Stimulated activated CD4-positive, alpha-beta T cell treated with anti-CD3 and anti-CD28 coated beads, Interleukin-12 subunit alpha, Interleukin-12 subunit beta, amount 100 ng/mL, for 48 hours (primary cell): ENCODE measurements around the gene JPT1.
"Not testable (repeated sequence)": the region's sequence is repeated elsewhere in the genome, so short reads cannot be mapped to it uniquely, and the experiment has no call there.

Source experiments
- DNase-seq, 3 donors: peaks; one replicate each; pipeline ENCODE4 v3.0.0-alpha.2; 2020; ENCODE audit warnings: low read depth in 2 of 3, low spot score in 1 of 3

The JPT1 gene

DNA sequence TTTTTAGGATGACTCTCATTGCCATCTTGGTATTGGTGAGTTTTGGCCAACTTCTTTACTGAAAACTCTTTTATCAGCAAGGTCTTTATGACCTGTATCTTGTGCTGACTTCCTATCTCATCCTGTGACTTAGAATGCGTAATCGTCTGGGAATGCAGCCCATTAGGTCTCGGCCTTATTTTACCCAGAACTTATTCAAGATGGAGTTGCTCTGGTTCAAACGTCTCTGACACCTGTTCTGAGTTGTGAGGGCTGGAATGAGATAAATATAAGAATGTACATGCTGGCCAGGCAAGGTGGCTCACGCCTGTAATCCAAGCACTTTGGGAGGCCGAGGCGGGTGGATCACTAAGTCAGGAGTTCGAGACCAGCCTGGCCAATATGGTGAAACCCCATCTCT is 4.2 kb upstream of the JPT1 start:
- not testable (repeated sequence) for DNase-seq

DNA sequence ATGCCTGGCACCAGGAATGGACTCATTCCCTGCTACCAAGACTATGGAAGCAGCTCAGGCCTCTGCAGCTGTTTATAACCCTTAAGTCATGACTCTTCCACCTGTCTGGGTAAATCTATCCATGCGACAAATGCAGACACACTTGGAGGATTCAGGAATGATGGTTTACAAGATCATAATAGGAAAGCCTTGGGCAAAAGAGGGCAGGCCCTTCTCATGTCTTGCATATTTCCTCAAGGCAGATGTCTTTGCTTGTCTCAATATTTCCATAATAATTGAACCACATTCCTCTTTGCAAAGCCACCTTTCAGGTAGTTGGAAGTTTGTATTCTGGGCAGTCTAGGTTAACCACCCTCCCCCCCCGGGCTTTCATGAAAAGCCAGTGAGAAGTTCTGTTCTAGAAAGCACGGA is 884 bp upstream of the JPT1 start:
- no peak for DNase-seq

DNA sequence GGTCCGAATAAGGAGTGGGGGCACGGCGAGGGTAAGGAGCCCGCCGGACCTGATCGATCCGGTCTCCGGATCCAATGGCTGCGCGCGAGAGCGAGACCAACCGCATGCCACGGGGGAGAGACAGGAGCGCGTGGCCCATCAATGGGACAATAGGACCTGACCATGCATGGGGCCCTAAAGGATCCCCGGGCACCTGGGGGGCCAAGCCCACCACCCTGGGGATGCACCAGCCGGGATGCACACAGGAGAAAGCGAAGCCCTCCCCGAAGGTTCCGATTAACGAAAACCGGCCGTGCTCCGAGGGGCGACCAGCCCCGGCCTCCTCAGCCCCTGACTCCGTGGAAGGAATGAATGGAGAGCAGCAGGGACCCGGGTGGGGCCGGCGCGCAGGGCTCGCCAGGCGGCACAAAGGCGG is 525 bp downstream of the JPT1 start:
- DNase-seq: peak in 1 of 3 donors; percentile 17

DNA sequence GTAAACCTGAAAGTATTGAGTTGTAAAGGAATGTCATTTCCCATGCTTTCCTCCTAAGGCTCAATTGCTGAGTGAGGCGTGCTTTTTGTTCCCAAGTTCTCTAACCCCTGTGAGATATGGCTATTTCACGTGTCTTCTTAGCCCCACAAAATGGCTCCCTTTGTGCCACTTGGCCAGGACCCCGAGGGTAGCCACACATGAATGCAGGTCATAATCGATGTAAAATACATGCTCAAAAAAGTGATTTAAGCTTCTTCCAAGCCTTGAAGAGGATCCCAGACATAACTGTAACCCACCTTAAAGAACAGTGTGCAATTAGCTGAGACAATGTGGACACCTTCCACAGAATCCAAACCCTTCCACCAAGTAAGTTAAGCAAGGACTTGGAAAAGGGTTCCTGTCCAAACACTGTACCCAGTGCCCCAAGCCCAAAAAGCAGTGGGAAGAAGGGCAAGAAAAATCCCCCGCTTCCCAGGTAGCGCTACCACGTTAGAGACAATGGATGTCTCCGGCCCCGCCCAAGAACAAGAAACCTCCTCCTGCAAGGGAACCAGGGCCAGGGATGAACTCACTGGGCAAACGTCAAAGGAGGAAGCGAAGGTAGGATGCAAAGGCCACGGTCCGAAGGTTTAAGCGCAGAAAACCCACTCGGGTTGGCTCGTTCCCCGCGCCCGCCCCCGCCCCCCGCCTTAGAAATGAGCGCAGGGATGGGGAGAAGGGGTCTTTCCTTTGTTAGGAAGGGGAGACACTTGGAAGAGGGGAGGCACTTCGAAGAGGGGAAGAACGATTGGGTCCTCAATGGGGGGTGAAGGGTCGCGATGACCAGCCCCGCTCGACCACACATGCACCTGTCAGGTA is 1.2 kb downstream of the JPT1 start:
- DNase-seq: peak in 1 of 3 donors; percentile 17

DNA sequence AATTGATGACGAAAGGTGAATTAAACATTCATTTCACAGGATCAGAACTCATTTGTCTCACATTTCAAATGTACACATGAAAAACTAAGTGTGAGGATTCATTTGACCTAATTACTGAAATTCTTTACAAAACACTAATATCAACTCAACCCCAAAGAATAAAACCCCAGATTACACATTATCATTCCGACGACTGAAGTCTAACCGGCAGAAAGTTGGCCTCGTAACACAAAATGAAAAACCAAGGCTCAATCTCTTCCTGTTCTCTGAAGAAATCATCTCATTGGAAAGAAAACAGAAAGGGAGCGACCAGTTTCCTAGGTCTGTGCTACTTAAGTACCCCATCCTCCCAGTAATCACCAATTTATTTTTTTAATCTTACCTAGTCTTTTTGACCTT is 1.8 kb downstream of the JPT1 start:
- no peak for DNase-seq

DNA sequence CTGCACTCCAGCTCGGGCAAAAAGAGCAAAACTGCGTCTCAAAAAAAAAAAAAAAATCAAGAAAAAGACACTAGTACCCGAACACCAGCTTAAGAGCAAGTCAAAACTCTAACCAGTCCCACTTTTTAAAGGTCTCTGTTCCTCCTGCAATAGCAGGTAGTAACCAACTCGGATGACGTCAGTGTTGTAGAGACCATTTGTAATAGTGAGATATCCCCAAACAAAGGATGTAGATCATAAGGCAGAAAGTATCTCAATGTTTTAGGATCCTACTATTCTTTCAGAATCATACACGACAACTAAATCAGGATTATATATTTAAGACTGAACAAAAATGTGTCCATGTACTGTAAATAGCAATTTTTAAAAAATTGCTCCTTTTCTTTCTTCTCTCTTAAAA is 2.4 kb downstream of the JPT1 start:
- no peak for DNase-seq

DNA sequence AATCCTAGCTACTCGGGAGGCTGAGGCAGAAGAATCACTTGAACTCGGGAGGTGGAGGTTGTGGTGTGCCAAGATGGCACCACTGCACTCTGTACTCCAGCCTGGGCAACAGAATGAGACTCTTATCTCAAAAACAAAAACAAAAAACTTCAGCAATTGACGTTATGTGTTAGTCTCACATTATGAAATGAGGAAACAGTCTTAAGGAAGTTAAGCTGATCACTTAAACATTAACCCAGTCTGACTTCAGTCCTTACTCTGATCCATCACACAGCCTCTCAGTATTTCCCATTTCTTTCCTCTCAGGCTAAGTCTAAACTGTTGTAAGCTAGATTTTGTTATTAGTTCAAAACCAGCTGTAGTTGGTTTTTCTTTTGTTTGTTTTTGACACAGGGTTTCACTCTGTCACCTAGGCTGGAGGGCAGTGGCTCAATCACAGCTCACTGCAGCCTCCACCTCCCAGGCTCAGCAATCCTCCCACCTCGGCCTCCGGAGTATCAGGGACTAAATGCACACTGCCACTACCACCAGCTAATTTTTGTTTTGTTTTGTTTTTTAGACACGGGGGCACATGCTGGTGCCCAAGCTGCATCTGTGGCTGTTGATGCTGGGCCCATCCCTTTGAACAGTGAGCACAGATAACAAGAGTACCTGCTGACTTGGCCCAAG is 6.3 kb downstream of the JPT1 start:
- no peak for DNase-seq

DNA sequence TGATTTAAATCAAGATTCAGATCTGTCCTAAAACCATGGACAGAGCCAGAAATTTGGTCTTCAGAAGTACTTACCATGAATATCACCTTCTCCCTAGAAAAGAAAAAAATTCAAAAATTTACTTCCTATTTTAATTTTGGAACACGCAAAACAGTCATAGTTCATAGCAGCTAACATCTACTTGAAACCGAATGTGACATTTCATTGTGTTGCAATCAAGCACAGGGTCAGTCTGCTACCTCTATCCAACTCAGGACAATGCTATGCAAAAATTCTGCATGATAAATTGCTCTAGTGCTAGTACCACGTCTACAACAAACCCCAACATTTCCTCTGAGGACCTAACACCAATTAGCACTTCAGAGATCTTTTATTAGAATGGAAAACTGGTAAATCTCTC is 7.7 kb downstream of the JPT1 start:
- DNase-seq: no peak

DNA sequence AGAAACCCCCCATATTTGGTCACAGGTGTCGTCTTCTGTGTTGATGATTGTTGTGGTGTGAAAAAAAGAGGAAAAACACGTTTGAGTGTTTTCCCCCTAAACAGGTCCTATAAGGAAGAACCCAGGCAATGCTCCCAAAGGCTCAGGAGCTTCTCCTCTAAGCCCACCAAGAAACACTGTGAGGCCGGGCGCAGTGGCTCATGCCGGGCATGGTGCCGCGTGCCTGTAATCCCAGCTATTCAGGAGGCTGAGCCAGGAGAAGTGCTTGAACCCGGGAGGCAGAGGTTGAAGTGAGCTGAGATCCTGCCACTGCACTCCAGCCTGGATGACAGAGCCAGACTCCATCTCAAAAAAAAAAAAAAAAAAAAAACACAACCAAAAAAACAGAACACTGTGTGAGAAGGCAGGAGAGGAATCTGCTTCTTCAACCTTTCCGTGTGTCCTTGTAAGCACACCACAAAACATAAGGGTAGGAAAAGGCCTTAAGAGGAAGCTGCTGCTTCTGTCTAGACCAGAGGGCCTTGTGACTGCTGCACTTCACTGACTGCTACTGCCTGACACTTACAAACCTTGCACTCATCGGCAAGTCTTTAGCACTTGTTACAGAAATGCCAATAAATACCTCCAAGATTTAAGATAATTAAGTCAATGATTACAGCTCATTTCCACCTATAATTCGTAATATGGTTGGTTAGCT is 9.3 kb downstream of the JPT1 start:
- no peak for DNase-seq

DNA sequence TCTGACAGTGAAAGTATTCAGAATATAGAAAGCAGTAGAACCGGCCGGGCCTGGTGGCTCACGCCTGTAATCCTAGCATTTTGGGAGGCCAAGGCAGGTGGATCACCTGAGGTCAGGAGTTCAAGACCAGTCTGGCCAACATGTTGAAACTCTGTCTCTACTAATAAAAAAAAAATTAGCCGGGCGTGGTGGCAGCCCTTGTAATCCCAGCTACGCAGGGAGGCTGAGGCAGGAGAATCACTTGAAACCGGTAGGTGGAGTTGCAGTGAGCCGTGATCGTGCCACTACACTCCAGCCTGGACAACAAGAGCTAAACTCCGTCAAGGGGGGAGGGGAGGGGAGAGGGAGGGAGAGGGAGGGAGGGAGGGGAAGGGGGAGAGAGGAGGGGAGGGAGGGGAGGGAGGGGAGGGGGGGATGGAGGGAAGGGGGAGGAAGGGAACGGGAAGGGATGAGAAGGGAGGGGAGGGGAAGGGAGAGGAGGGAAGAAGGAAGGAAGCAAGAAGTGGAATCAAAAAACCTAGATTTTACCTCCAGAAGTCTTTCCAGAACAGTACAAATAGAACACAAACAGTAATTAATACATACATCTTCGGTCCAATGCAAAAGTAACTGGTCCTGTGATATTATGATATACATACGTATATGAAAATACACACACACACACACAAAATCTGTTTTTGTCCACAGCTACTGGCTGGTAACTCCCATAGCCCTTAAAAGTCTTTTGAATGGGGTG is 11.9 kb downstream of the JPT1 start:
- DNase-seq: no peak

DNA sequence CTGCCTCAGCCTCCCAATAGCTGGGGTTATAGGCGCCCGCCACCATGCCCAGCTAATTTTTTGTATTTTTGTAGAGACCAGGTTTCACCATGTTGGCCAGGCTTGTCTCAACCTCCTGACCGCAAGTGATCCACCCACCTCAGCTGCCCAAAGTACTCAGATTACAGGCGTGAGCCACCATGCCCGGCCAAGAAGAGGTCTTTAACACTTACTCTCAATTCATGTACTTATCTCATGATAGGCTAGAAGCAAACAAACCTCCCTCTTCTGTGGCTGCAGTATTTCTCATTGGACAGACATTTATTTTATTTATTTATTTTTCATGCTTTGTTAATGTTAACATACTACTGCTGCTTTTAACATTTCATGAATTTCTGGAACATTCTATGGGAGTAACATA is 15.8 kb downstream of the JPT1 start:
- no peak for DNase-seq

DNA sequence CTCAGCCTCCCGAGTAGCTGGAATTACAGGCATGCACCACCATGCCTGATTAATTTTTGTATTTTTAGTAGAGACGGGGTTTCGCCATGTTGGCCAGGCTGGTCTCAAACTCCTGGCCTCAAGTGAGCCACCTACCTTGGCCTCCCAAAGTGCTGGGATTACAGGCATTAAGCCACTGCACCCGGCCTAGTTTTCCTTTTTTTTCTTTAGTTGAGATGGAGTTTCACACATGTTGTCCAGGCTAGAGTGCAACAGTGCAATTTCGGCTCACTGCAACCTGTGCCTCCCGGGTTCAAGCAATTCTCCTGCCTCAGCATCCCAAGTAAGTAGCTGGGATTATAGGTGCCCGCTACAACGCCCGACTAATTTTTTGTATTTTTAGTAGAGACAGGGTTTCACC is 16.6 kb downstream of the JPT1 start:
- DNase-seq: not testable (repeated sequence)

DNA sequence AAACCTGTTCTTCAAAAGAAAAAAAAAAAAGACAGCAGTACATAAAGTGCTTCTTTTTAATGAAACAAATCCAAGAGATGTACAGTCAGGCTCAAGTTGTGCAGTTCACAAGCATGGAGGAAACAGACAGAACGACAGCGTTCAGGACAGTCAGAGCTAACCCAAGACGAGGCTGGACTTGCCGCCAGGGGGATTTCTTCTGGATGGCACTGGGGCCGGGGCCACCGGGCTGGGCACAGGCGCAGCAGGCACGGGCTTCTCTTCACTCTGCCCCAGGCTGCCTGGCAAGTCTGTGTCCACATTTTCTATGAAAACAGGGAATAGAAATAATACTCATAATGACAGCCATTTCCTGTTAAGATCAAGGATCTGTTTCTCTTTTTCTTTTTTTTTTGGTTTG is 18.4 kb downstream of the JPT1 start:
- DNase-seq: no peak

DNA sequence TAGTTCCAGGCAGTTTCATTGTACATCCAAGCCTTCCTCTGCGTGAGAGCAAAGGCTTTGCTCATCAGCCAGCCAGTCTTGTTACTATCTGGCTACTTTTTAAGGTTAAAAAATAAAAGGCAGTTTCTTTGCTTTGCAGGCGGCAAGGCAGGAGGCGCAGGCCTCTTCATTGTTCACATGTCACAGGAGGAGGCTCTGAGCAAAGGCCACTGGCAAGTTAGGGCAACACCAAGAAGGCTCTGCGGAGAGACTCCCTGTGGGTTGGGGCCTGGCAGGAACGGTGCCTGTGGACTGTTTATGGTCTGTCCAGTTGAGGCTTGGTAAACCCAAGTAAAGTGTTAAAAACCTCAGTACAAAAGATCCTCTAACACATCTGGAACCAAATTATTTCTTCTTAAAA is 18.9 kb downstream of the JPT1 start:
- no peak for DNase-seq

DNA sequence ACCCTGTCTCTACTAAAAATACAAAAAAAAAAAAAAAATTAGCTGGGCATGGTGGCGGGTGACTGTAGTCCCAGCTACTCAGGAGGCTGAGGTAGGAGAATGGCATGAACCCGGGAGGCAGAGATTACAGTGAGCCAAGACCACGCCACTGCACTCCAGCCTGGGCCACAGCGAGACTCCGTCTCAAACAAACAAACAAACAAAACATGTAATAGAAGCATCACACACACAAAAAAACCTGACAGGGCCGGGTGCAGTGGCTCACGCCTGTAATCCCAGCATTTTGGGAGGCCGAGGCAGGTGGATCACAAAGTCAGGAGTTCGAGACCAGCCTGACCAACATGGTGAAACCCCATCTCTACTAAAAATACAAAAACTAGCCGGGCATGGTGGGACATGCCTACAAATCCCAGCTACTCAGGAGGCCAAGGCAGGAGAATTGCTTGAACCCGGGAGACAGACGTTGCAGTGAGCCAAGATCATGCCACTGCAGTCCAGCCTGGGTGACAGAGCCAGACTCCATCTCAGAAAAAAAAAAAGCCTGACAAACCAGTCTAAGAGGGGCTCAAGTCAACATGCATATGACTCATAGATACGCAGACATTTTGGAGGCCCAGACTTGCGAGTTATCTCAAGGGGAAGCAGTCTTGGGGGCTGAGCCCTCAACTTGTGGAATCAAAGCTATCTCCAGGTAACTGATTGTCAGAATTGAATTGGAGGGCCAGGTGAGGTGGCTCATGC is 20.5 kb downstream of the JPT1 start:
- not testable (repeated sequence) for DNase-seq

DNA sequence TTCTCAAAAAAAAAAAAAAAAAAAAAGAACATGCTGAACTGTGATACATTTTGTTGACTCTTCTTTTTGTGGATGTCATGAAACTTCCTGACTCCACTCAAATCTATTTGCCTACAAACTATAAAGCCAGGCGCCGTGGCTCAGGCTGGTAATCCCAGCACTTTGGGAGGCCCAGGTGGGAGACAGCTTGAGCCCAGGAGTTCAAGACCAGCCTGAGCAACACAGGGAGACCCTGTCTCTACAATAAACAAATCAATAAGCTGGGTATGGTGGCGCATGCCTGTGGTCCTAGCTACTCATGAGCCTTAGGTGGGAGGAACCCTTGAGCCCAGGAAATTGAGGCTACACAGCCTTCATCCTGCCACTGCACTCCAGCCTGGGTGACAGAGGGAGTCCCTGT is 21.3 kb downstream of the JPT1 start:
- no peak for DNase-seq

DNA sequence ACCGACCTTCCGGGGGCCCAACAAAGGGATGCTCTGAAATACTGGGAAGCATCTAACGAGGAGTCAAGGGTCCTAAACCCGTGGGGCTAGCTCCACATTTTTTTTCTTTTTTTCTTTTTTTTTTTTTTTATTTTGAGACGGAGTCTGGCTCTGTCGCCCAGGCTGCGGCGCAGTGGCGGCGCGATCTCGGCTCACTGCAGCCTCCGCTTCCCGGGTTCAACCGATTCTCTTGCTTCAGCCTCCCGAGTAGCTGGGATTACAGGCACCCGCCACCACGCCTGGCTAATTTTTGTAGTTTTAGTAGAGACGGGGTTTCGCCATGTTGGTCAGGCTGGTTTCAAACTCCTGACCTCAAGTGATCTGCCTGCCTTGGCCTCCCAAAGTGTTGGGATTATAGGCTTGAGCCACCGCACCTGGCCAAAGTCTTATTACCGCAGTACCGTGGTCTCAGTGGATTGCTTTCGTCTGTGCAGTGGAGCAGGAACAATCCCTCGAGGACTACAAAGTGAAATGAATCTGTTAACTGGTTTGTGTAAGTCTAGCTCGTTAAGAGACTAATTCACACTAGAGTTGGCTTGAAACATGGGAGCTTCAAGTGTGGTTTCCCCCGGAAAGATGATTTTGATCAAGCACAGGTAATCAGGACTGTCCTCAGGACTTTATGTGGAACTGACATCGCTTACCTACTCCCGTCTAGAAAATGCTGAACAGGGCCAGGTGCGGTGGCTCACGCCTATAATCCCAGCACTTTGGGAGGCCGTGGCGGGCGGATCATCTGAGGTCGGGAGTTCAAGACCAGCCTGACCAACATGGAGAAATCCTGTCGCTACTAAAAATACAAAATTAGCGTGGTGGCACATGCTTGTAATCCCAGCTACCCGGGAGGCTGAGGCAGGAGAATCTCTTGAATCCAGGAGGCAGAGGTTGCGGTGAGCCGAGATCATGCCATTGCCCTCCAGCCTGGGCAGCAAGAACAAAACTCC is 22.0 kb downstream of the JPT1 start:
- DNase-seq: not testable (repeated sequence)

DNA sequence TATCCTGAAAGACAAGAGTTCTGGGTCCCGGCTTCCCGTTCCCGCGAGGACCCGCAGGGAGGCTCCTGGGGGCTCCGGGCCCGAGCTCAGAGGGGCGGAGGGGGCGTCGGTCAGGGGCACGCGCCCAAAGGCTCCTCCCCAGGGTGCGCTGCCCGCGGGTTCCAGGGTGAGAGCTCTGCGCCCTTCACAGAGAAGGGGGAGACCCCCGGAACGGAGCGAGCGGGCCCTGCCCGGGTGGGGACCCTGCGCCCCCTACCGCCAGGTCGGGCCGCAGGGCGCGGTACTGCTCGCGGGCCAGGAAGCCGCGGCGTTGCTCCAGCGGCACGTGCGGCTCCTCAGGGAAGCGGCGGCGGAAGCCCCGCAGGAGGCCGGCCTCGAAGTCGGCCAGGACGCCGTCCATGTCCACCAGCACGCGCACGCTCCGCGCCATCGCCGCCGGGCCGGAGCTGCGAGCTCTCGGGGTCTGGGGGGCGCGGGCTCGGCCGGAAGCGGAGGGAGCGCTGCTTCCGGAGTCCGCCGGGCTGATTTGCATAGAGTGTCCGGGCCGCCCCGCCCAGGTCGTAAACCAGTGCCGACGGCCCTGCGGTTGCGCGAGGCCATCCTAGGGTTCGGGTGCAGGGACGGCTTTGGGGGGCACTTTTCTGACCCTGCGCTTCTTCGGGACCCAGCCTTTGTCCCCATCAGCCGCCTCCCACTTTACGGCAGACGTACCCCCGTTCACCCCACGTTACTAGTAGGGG is 22.9 kb downstream of the JPT1 start, which contains the start of gene NT5C:
TSS of gene NT5C (minus strand) at position 465 of the 740 bp plus-strand sequence. CDS start at position 430, 35 bp downstream.
- peak; percentile 49 to 75 (median 52) for DNase-seq
